HepG2 (cell line): ENCODE data around the gene POLR3K. TPM values are rescaled to one million over a fixed set of nuclear protein-coding genes. Genes with fewer than 3 reads are reported as not detected.

ENCODE experiments used
- AGO2 ChIP-seq: fragments of 200-400 bp; formaldehyde crosslinking; optimal IDR thresholded peaks from 2 replicates; pipeline ENCODE3; 2017; ENCODE audit warnings: mild to moderate bottlenecking, low read depth, low read length, moderate library complexity
- ARID4A ChIP-seq: sonication (generic); formaldehyde crosslinking; IDR thresholded peaks from 2 replicates; pipeline ENCODE4 v1.5.0; 2020; ENCODE audit warnings: mild to moderate bottlenecking, missing genetic modification reagents, borderline replicate concordance
- BCL3 ChIP-seq: sonication (generic); formaldehyde crosslinking; IDR thresholded peaks from 2 replicates; pipeline ENCODE4 v1.5.1; 2020; ENCODE audit warnings: mild to moderate bottlenecking, missing genetic modification reagents, moderate library complexity
- BORCS8-MEF2B ChIP-seq: sonication (generic); formaldehyde crosslinking; IDR thresholded peaks from 2 replicates; pipeline ENCODE4 v1.8.0; 2022; ENCODE audit warnings: mild to moderate bottlenecking, missing genetic modification reagents
- CBX2 ChIP-seq, 2 experiments: fragments of 200-600 bp in 1 of 2; sonication (generic); formaldehyde crosslinking in 1 of 2; IDR thresholded peaks; 2 replicates each; pipeline versions ENCODE4 v1.7.0 to v1.8.1; 2018 to 2022; ENCODE audit warnings: low read depth in 2 of 2, low read length in 1 of 2, mild to moderate bottlenecking in 1 of 2, missing genetic modification reagents in 1 of 2
- CERS6 ChIP-seq: sonication (generic); formaldehyde crosslinking; IDR thresholded peaks from 2 replicates; pipeline ENCODE4 v1.5.0; 2020; ENCODE audit warnings: missing genetic modification reagents
- ELF3 ChIP-seq: IDR thresholded peaks from 2 replicates; pipeline ENCODE4 v1.6.1; 2016; ENCODE audit warnings: missing genetic modification reagents, missing compliant biosample characterization
- IRF2 ChIP-seq: IDR thresholded peaks from 2 replicates; pipeline ENCODE4 v1.6.1; 2018; ENCODE audit warnings: missing genetic modification reagents, missing compliant biosample characterization
- LCORL ChIP-seq, 2 experiments: fragments of 450-650 bp in 1 of 2; sonication (generic) in 1 of 2; formaldehyde crosslinking in 1 of 2; IDR thresholded peaks; 2 replicates each; pipeline versions ENCODE4 v1.5.0 to v1.6.1; 2017 to 2020; ENCODE audit warnings: antibody characterized with exemption in 1 of 2, missing genetic modification reagents in 1 of 2
- PBX3 ChIP-seq: sonication (generic); formaldehyde crosslinking; IDR thresholded peaks from 2 replicates; pipeline ENCODE4 v1.8.1; 2023; ENCODE audit warnings: missing genetic modification reagents, inconsistent platforms, borderline replicate concordance
- PHF8 ChIP-seq: sonication (generic); formaldehyde crosslinking; IDR thresholded peaks from 2 replicates; pipeline ENCODE4 v1.5.0; 2020; ENCODE audit warnings: missing genetic modification reagents
- POGZ ChIP-seq: sonication (generic); formaldehyde crosslinking; IDR thresholded peaks from 2 replicates; pipeline ENCODE4 v1.4.0; 2020; ENCODE audit warnings: mild to moderate bottlenecking, missing genetic modification reagents
- SAFB2 ChIP-seq: sonication (generic); formaldehyde crosslinking; IDR thresholded peaks from 2 replicates; pipeline ENCODE4 v1.5.1; 2020; ENCODE audit warnings: missing genetic modification reagents, low read depth, mild to moderate bottlenecking, borderline replicate concordance
- SRSF4 ChIP-seq: fragments of 200-400 bp; formaldehyde crosslinking; IDR thresholded peaks from one replicate; pipeline ENCODE4 v1.6.1; 2018; ENCODE audit warnings: mild to moderate bottlenecking, low read depth, low read length, moderate library complexity; ENCODE audit not compliant: poor library complexity, severe bottlenecking
- SSRP1 ChIP-seq: IDR thresholded peaks from 2 replicates; pipeline ENCODE4 v1.6.1; 2016; ENCODE audit warnings: control low read depth
- ZBTB10 ChIP-seq: sonication (generic); formaldehyde crosslinking; IDR thresholded peaks from 2 replicates; pipeline ENCODE4 v1.4.0; 2020; ENCODE audit warnings: missing genetic modification reagents, borderline replicate concordance
- ZBTB7A ChIP-seq: sonication (generic); formaldehyde crosslinking; IDR thresholded peaks from 2 replicates; pipeline ENCODE4 v1.8.0; 2022; ENCODE audit warnings: mild to moderate bottlenecking, missing genetic modification reagents
- ZNF598 ChIP-seq: sonication (generic); formaldehyde crosslinking; IDR thresholded peaks from 2 replicates; pipeline ENCODE4 v1.5.1; 2020; ENCODE audit warnings: mild to moderate bottlenecking, missing genetic modification reagents, borderline replicate concordance
- ZSCAN9 ChIP-seq: IDR thresholded peaks from 2 replicates; pipeline ENCODE4 v1.6.1; 2016; ENCODE audit warnings: borderline replicate concordance
- polyA plus RNA-seq, 8 experiments: library from polyadenylated mRNA; depleted of rRNA in 3 of 8; stranded (reverse) in 7 of 8; unstranded in 1 of 8; fragments of >200 nt; fragmentation: Illumina TruSeq in 4 of 8; extraction: Trizol in 4 of 8; gene quantifications; 2 replicates each; pipeline versions ENCODE4 v1.2.1 to v1.2.3, GENCODE V29; 2011 to 2016; ENCODE audit warnings: low read depth in 4 of 8, missing spikeins in 1 of 8, mixed read lengths in 1 of 8; ENCODE audit not compliant: insufficient read depth in 1 of 8
- total RNA-seq, 5 experiments: library from RNA; depleted of rRNA; stranded (reverse); fragments of >200 nt; fragmentation: Illumina TruSeq; extraction: Trizol; gene quantifications; 2 replicates each; pipeline ENCODE4 v1.2.3, GENCODE V29; 2016; ENCODE audit warnings: low read depth in 1 of 5

POLR3K gene
- total and polyA plus RNA-seq, 2 of the 13 experiments (the other 11 are each of a cell fraction or from before 2014, with no cell fraction given): 14.8 to 18.8 TPM

GRCh38 chr16:65745-66144, 12.3 kb upstream of the POLR3K start (continued):
- TF ChIP-seq ARID4A (CRISPR knock-in tag): peak; percentile 52
- no peak for TF ChIP-seq ZBTB7A (CRISPR knock-in tag)
- TF ChIP-seq POGZ: no peak
- no peak for TF ChIP-seq CBX2 (IDR thresholded peaks at IDR 0.05; ENCODE audit: low read depth, low read length)
- TF ChIP-seq CBX2 (CRISPR knock-in tag; IDR thresholded peaks at IDR 0.05; ENCODE audit: low read depth): no peak
- TF ChIP-seq PBX3 (CRISPR knock-in tag): no peak
- TF ChIP-seq AGO2: peak; percentile 34
- no peak for TF ChIP-seq ZBTB10 (CRISPR knock-in tag)
- peak; percentile 75; the same call in 1 of the 2 replicates for TF ChIP-seq ZNF598 (CRISPR knock-in tag)
- no peak for TF ChIP-seq BCL3 (CRISPR knock-in tag)
- peak; percentile 38; the same call in 1 of the 2 replicates for TF ChIP-seq IRF2 (CRISPR knock-in tag)
- TF ChIP-seq CERS6 (CRISPR knock-in tag): no peak
- 0 out of 2 replicates have a peak, but pooled peaks have one; percentile 17 for TF ChIP-seq PHF8 (CRISPR knock-in tag)
- TF ChIP-seq LCORL (IDR thresholded peaks at IDR 0.05): no peak
- peak; percentile 57; the same call in 1 of the 2 replicates for TF ChIP-seq LCORL (CRISPR knock-in tag; IDR thresholded peaks at IDR 0.05)
- 0 out of 2 replicates have a peak, but pooled peaks have one; percentile 49 for TF ChIP-seq SAFB2 (CRISPR knock-in tag)
- TF ChIP-seq SSRP1 (CRISPR knock-in tag): no peak
- no peak for TF ChIP-seq ZSCAN9
- TF ChIP-seq SRSF4: no peak
- 0 out of 2 replicates have a peak, but pooled peaks have one; percentile 24 for TF ChIP-seq BORCS8-MEF2B
- peak; percentile 53; the same call in 1 of the 2 replicates for TF ChIP-seq ELF3 (CRISPR knock-in tag)
